ENCODE data around the gene AIFM3.

Gene AIFM3

GRCh38 chr22:21014202-21014725 is 47.2 kb downstream of the AIFM3 start:
- Histone ChIP-seq H3K9me3 (ENCODE audit: control insufficient read depth in 2 of 2, low read length in 2 of 2) (no peaks in the 10 kb centered on the region), H3K27ac (ENCODE audit: low read length) (peak overlapping the region; percentile 49), H3K4me3 (ENCODE audit: low read length in 2 of 2) (peak overlapping the region; percentile 79 to 82), H3K4me1 (ENCODE audit: control insufficient read depth, insufficient read depth, low read length) (peaks cover 24% of the 10 kb centered on the region), H3K27me3 (ENCODE audit: control insufficient read depth in 1 of 2, insufficient read depth in 2 of 2, low read length in 2 of 2) (no peaks in the 10 kb centered on the region), H3K9ac (ENCODE audit: low read length in 2 of 2) (peak overlapping the region; percentile 60 to 64), H3K36me3 (ENCODE audit: control insufficient read depth in 2 of 2, insufficient read depth in 2 of 2, low read length in 2 of 2) (no peaks in the 10 kb centered on the region)

DNA sequence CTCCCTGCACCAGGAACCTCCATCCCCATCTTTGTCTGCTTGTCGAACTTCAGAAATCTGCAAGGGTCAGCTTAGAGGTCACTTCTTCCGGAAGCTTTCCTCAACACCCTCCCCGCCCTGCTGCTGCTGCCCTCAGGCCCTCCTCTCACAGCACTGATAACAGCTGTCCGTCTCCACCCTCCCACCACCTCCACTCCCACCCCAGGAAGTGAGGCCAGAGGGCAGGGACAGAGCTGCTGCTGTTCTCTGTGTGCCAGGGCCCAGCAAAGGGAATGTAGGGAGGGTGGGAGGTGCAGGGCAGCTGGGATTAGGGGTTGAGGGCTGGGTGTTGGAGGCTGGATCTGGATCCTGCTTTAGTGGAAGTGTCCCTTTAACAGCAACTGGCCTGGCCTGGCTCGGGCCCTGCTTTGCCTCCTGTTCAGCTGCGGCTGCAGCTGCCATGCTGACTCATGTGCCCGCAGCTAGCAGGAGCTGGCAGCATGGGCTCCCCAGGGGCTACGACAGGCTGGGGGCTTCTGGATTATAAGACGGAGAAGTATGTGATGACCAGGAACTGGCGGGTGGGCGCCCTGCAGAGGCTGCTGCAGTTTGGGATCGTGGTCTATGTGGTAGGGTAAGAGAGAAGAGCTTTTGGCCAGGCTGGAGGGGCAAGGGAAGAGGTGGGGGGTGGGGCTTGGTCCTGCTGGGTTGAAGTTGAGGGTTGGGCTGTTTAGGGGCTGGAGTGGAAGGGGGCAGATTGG is 47.8 kb downstream of the AIFM3 start, which contains the start of gene P2RX6:
P2RX6 (plus strand) TSS at position 440 of the 740 bp plus-strand sequence; CDS start at position 450, 10 bp downstream.
- H3K27ac ChIP-seq (ENCODE audit: low read length): peak within 1 kb of the TSS; percentile 49
- no peaks in the 10 kb centered on the region for H3K27me3 ChIP-seq (ENCODE audit: control insufficient read depth in 1 of 2, insufficient read depth in 2 of 2, low read length in 2 of 2)
- peak within 1 kb of the TSS; percentile 79 to 82 for H3K4me3 ChIP-seq (ENCODE audit: low read length in 2 of 2)
- H3K9me3 ChIP-seq (ENCODE audit: control insufficient read depth in 2 of 2, low read length in 2 of 2): no peaks in the 10 kb centered on the region
- H3K4me1 ChIP-seq (ENCODE audit: control insufficient read depth, insufficient read depth, low read length): peaks cover 24% of the 10 kb centered on the region
- no peaks in the 10 kb centered on the region for H3K36me3 ChIP-seq (ENCODE audit: control insufficient read depth in 2 of 2, insufficient read depth in 2 of 2, low read length in 2 of 2)
- peak within 1 kb of the TSS; percentile 60 to 64 for H3K9ac ChIP-seq (ENCODE audit: low read length in 2 of 2)

GRCh38 chr22:21015466-21016006 is 48.5 kb downstream of the AIFM3 start:
- Histone ChIP-seq H3K4me3 (ENCODE audit: low read length in 2 of 2) (no peak overlapping the region), H3K36me3 (ENCODE audit: control insufficient read depth in 2 of 2, insufficient read depth in 2 of 2, low read length in 2 of 2) (no peaks in the 10 kb centered on the region), H3K9me3 (ENCODE audit: control insufficient read depth in 2 of 2, low read length in 2 of 2) (no peaks in the 10 kb centered on the region), H3K9ac (ENCODE audit: low read length in 2 of 2) (no peak overlapping the region), H3K27me3 (ENCODE audit: control insufficient read depth in 1 of 2, insufficient read depth in 2 of 2, low read length in 2 of 2) (no peaks in the 10 kb centered on the region), H3K27ac (ENCODE audit: low read length) (no peak overlapping the region), H3K4me1 (ENCODE audit: control insufficient read depth, insufficient read depth, low read length) (peaks cover 24% of the 10 kb centered on the region)

- peaks cover 24% of the 10 kb centered on the region for H3K4me1 ChIP-seq (ENCODE audit: control insufficient read depth, insufficient read depth, low read length)
- no peaks in the 10 kb centered on the region for H3K36me3 ChIP-seq (ENCODE audit: control insufficient read depth in 2 of 2, insufficient read depth in 2 of 2, low read length in 2 of 2)
- H3K9me3 ChIP-seq (ENCODE audit: control insufficient read depth in 2 of 2, low read length in 2 of 2): no peaks in the 10 kb centered on the region
- no peak overlapping the region for H3K9ac ChIP-seq (ENCODE audit: low read length in 2 of 2)
- no peak overlapping the region for H3K4me3 ChIP-seq (ENCODE audit: low read length in 2 of 2)
- no peak overlapping the region for H3K27ac ChIP-seq (ENCODE audit: low read length)
- no peaks in the 10 kb centered on the region for H3K27me3 ChIP-seq (ENCODE audit: control insufficient read depth in 1 of 2, insufficient read depth in 2 of 2, low read length in 2 of 2)
Measured at GRCh38 chr22:21016644-21017420, 49.8 kb downstream of the AIFM3 start.

DNA sequence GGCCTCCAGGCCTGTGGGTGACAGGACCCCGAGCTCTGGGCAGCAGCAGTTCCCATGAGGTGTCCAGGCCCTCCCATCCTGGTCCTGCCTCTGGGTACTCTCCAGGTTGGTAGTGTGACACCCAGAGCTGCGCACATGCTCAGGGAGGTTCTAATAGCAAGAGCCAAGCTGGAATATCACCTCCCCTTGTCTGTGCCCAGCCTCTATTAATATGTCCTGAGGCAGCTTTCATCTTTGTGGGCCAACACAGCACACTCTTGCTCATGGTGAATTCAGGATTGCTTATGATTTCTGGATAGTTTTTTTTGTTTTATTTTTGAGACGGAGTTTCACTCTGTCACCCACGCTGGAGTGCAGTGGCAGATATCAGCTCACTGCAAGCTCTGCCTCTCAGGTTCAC is 51.3 kb downstream of the AIFM3 start:
- Histone ChIP-seq H3K27me3 (ENCODE audit: control insufficient read depth in 1 of 2, insufficient read depth in 2 of 2, low read length in 2 of 2) (no peaks in the 10 kb centered on the region), H3K27ac (ENCODE audit: low read length) (no peak overlapping the region), H3K4me3 (ENCODE audit: low read length in 2 of 2) (no peak overlapping the region), H3K36me3 (ENCODE audit: control insufficient read depth in 2 of 2, insufficient read depth in 2 of 2, low read length in 2 of 2) (no peaks in the 10 kb centered on the region), H3K9me3 (ENCODE audit: control insufficient read depth in 2 of 2, low read length in 2 of 2) (no peaks in the 10 kb centered on the region), H3K4me1 (ENCODE audit: control insufficient read depth, insufficient read depth, low read length) (peaks cover 24% of the 10 kb centered on the region), H3K9ac (ENCODE audit: low read length in 2 of 2) (no peak overlapping the region)

GRCh38 chr22:21020802-21021429 is 53.9 kb downstream of the AIFM3 start:
- no peaks in the 10 kb centered on the region for H3K36me3 ChIP-seq (ENCODE audit: control insufficient read depth in 2 of 2, insufficient read depth in 2 of 2, low read length in 2 of 2)
- H3K9me3 ChIP-seq (ENCODE audit: control insufficient read depth in 2 of 2, low read length in 2 of 2): no peaks in the 10 kb centered on the region
- H3K9ac ChIP-seq (ENCODE audit: low read length in 2 of 2): no peak overlapping the region
- H3K4me1 ChIP-seq (ENCODE audit: control insufficient read depth, insufficient read depth, low read length): no peaks in the 10 kb centered on the region
- no peaks in the 10 kb centered on the region for H3K27me3 ChIP-seq (ENCODE audit: control insufficient read depth in 1 of 2, insufficient read depth in 2 of 2, low read length in 2 of 2)
- no peak overlapping the region for H3K4me3 ChIP-seq (ENCODE audit: low read length in 2 of 2)
- no peak overlapping the region for H3K27ac ChIP-seq (ENCODE audit: low read length)

DNA sequence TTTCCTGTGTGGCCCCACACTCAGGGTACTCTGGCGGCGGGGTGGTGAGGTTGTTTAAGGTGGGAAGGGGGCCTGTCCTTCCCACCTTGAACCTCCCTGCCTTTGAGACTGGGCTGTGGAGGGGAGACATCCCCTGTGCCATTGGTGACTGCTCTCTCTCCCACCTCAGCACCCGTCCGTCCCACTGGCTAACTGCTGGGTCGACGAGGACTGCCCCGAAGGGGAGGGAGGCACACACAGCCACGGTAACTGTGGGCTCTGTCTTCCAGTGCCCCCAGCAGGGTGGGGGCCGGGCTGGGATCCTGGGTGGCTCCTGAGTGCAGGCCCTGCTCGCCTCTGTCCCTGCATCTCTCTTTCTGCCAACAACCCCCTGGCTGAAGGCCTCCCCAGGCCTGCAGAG is 55.5 kb downstream of the AIFM3 start:
- no peaks in the 10 kb centered on the region for H3K27me3 ChIP-seq (ENCODE audit: control insufficient read depth in 1 of 2, insufficient read depth in 2 of 2, low read length in 2 of 2)
- peaks cover 2% of the 10 kb centered on the region for H3K4me1 ChIP-seq (ENCODE audit: control insufficient read depth, insufficient read depth, low read length)
- H3K36me3 ChIP-seq (ENCODE audit: control insufficient read depth in 2 of 2, insufficient read depth in 2 of 2, low read length in 2 of 2): no peaks in the 10 kb centered on the region
- no peak overlapping the region for H3K9ac ChIP-seq (ENCODE audit: low read length in 2 of 2)
- no peaks in the 10 kb centered on the region for H3K9me3 ChIP-seq (ENCODE audit: control insufficient read depth in 2 of 2, low read length in 2 of 2)
- H3K4me3 ChIP-seq (ENCODE audit: low read length in 2 of 2): no peak overlapping the region
- H3K27ac ChIP-seq (ENCODE audit: low read length): no peak overlapping the region

DNA sequence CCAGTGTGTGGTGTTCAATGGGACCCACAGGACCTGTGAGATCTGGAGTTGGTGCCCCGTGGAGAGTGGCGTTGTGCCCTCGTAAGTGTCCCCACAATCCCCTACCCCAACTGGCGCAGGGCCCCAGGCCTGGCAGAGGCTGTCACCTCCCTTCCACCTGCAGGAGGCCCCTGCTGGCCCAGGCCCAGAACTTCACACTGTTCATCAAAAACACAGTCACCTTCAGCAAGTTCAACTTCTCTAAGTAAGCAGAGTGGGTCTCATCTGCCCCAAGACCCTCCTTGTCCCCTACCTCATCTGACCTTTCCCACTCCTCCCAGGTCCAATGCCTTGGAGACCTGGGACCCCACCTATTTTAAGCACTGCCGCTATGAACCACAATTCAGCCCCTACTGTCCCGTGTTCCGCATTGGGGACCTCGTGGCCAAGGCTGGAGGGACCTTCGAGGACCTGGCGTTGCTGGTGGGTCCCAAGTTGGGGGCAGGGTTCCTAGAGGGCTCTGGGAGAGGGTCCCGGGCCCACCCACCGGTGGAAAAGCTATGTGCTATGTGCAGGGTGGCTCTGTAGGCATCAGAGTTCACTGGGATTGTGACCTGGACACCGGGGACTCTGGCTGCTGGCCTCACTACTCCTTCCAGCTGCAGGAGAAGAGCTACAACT is 56.0 kb downstream of the AIFM3 start:
- H3K4me3 ChIP-seq (ENCODE audit: low read length in 2 of 2): no peak overlapping the region

DNA sequence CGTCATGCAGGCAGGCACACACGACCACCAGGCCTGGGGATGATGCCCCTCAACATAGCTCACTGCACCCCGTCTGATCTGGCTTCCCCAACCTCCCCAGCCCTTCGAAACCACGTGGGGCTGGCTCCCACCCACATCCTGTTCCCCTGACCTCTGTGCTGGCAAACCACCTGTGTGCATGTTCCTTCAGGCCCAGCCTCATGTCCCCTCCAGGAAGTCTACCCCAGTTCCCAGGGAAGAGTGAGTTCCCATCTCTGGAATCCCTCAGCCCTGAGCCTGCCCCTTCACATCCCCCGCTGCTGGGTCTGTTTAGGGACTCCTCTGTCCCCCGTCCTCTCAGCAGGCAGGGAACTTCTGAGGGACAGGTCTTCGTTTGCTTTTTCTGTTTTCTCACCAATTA is 58.2 kb downstream of the AIFM3 start:
- Histone ChIP-seq H3K27me3 (ENCODE audit: control insufficient read depth in 1 of 2, insufficient read depth in 2 of 2, low read length in 2 of 2) (peaks cover 8 to 13% of the 10 kb centered on the region in 2 donors), H3K9ac (ENCODE audit: low read length in 2 of 2) (no peak overlapping the region), H3K4me3 (ENCODE audit: low read length in 2 of 2) (no peak overlapping the region), H3K9me3 (ENCODE audit: control insufficient read depth in 2 of 2, low read length in 2 of 2) (no peaks in the 10 kb centered on the region), H3K27ac (ENCODE audit: low read length) (no peak overlapping the region), H3K4me1 (ENCODE audit: control insufficient read depth, insufficient read depth, low read length) (peaks cover 2% of the 10 kb centered on the region), H3K36me3 (ENCODE audit: control insufficient read depth in 2 of 2, insufficient read depth in 2 of 2, low read length in 2 of 2) (no peaks in the 10 kb centered on the region)

More for the DNA sequence above, 56.0 kb downstream of the AIFM3 start:
- Histone ChIP-seq H3K36me3 (ENCODE audit: control insufficient read depth in 2 of 2, insufficient read depth in 2 of 2, low read length in 2 of 2) (no peaks in the 10 kb centered on the region), H3K4me1 (ENCODE audit: control insufficient read depth, insufficient read depth, low read length) (peaks cover 2% of the 10 kb centered on the region), H3K9me3 (ENCODE audit: control insufficient read depth in 2 of 2, low read length in 2 of 2) (no peaks in the 10 kb centered on the region), H3K9ac (ENCODE audit: low read length in 2 of 2) (no peak overlapping the region), H3K27me3 (ENCODE audit: control insufficient read depth in 1 of 2, insufficient read depth in 2 of 2, low read length in 2 of 2) (no peaks in the 10 kb centered on the region), H3K27ac (ENCODE audit: low read length) (no peak overlapping the region)

All from stomach smooth muscle (tissue), 2 donors.